HFF-Myc (cell line): ENCODE data around the gene SDHAF1.
"Not testable (repeated sequence)": the region's sequence is repeated elsewhere in the genome, so short reads cannot be mapped to it uniquely, and the experiment has no call there.

Source experiments
- DNase-seq: peaks from one replicate; pipeline ENCODE4 v3.0.0-alpha.2; 2011; ENCODE audit warnings: low read depth; ENCODE audit errors: extremely low read depth
- H3K4me3 ChIP-seq: replicated peaks from 2 replicates; pipeline ENCODE4 v1.5.1; 2011; ENCODE audit warnings: low read depth, mild to moderate bottlenecking, control low read depth, low read length
- CTCF ChIP-seq: IDR thresholded peaks from 2 replicates; pipeline ENCODE4 v1.5.1; 2012; ENCODE audit warnings: mild to moderate bottlenecking, low read depth, low read length, control low read depth; ENCODE audit errors: missing control alignments

The SDHAF1 gene

GRCh38 chr19:35975608-35976214 lies 19.3 kb upstream of the SDHAF1 start:
- H3K4me3 ChIP-seq, result no peak overlapping the region
- TF ChIP-seq CTCF, result no peak
- no peak for DNase-seq

GRCh38 chr19:35977446-35978222 lies 17.4 kb upstream of the SDHAF1 start:
- no peak for DNase-seq
- no peak for TF ChIP-seq CTCF
- H3K4me3 ChIP-seq, result no peak overlapping the region

GRCh38 chr19:35978271-35978670 lies 16.7 kb upstream of the SDHAF1 start:
- TF ChIP-seq CTCF, result no peak
- no peak overlapping the region for H3K4me3 ChIP-seq
- DNase-seq, result no peak

GRCh38 chr19:35978832-35979365 lies 16.1 kb upstream of the SDHAF1 start:
- TF ChIP-seq CTCF, result no peak
- no peak overlapping the region for H3K4me3 ChIP-seq
- DNase-seq, result no peak

GRCh38 chr19:35980997-35981396 lies 14.0 kb upstream of the SDHAF1 start:
- H3K4me3 ChIP-seq, DNase-seq: not testable (repeated sequence)

- no peak for DNase-seq
- no peak overlapping the region for H3K4me3 ChIP-seq
- TF ChIP-seq CTCF, result no peak
These were observed 11.8 kb upstream of the SDHAF1 start for GRCh38 chr19:35983177-35983576.

- no peak for TF ChIP-seq CTCF
- DNase-seq, result no peak
- H3K4me3 ChIP-seq, result no peak overlapping the region
These were observed 8.9 kb upstream of the SDHAF1 start for GRCh38 chr19:35986111-35986510.
